ENCODE results near the gene PRKAG1. TPM values are rescaled to one million over a fixed set of nuclear protein-coding genes. Genes with fewer than 3 reads are reported as not detected.
A peak's percentile ranks its signal among the peaks of the same experiment; 100 is the strongest.

PRKAG1 gene
- total RNA-seq, 8 experiments from 2014 or later = 39.2 to 106 (median 55.3) TPM

GRCh38 chr12:48966177-48966895 is 52.2 kb downstream of the PRKAG1 start:
- no peak overlapping the region for H3K4me3 ChIP-seq
- in situ Hi-C loops (cut with MboI; ENCODE audit: low pct_unique_long_range_greater_than_20kb in 2 of 9, low sequenced_read_pairs in 9 of 9, unreplicated experiment in 9 of 9) = no loop called here
- H3K4me1 ChIP-seq (replicated peaks in 1 of 2) = peaks cover 4 to 16% of the 10 kb centered on the region in 2 donors
- no peak overlapping the region for H3K27ac ChIP-seq
- ATAC-seq (replicated peaks in 6 of 8) = peak in 1 of 8 experiments; percentile 30
- 33 to 100% (median 52%) methylated on average over 1 to 7 of the region's 20 CpGs; no CpG with 5 or more reads in 5 of the 10 experiments for WGBS, 10 experiments

- peak; percentile 20 to 72 (median 55) for ATAC-seq (replicated peaks in 6 of 8)
- H3K4me1 ChIP-seq (replicated peaks in 1 of 2) = peaks cover 0 to 6% of the 10 kb centered on the region in 2 donors
- in situ Hi-C loops (cut with MboI; ENCODE audit: low pct_unique_long_range_greater_than_20kb in 2 of 9, low sequenced_read_pairs in 9 of 9, unreplicated experiment in 9 of 9) = no loop called here
- H3K27ac ChIP-seq = no peak overlapping the region
- no peak overlapping the region for H3K4me3 ChIP-seq
Observed at GRCh38 chr12:48965298-48965838, 53.2 kb downstream of the PRKAG1 start.

GRCh38 chr12:48961801-48962200 is 56.8 kb downstream of the PRKAG1 start:
- no peak overlapping the region for H3K4me3 ChIP-seq
- ATAC-seq (replicated peaks in 6 of 8) = no peak
- in situ Hi-C loops (cut with MboI; ENCODE audit: low pct_unique_long_range_greater_than_20kb in 2 of 9, low sequenced_read_pairs in 9 of 9, unreplicated experiment in 9 of 9) = no loop called here
- no peak overlapping the region for H3K27ac ChIP-seq
- peaks cover 0 to 7% of the 10 kb centered on the region in 2 donors for H3K4me1 ChIP-seq (replicated peaks in 1 of 2)

- in situ Hi-C loops (cut with MboI; ENCODE audit: low pct_unique_long_range_greater_than_20kb in 2 of 9, low sequenced_read_pairs in 9 of 9, unreplicated experiment in 9 of 9) = no loop called here
- WGBS, 10 experiments = 22 to 100% (median 53%) methylated on average over 1 to 4 of the region's 4 CpGs; no CpG with 5 or more reads in 2 of the 10 experiments
- Histone ChIP-seq H3K4me3 (no peak overlapping the region), H3K4me1 (replicated peaks in 1 of 2) (peaks cover 0 to 7% of the 10 kb centered on the region in 2 donors), H3K27ac (no peak overlapping the region)
- ATAC-seq (replicated peaks in 6 of 8) = no peak
Observed at GRCh38 chr12:48961331-48961730, 57.2 kb downstream of the PRKAG1 start.

- Histone ChIP-seq H3K27ac (no peak overlapping the region), H3K4me1 (replicated peaks in 1 of 2) (peaks cover under 1 to 7% of the 10 kb centered on the region in 2 donors), H3K4me3 (no peak overlapping the region)
- no peak for ATAC-seq (replicated peaks in 6 of 8)
- WGBS, 10 experiments = 17 to 79% (median 50%) methylated on average over 1 to 3 of the region's 3 CpGs; no CpG with 5 or more reads in 3 of the 10 experiments
- in situ Hi-C loops (cut with MboI; ENCODE audit: low pct_unique_long_range_greater_than_20kb in 2 of 9, low sequenced_read_pairs in 9 of 9, unreplicated experiment in 9 of 9) = no loop called here
Observed at GRCh38 chr12:48960834-48961233, 57.7 kb downstream of the PRKAG1 start.

- 14 to 67% (median 48%) methylated on average over 1 to 2 of the region's 3 CpGs; no CpG with 5 or more reads in 6 of the 10 experiments for WGBS, 10 experiments
- Histone ChIP-seq H3K27ac (no peak overlapping the region), H3K4me3 (peak overlapping the region; percentile 76 to 85 (median 80)), H3K4me1 (replicated peaks in 1 of 2) (peaks cover 9 to 11% of the 10 kb centered on the region in 2 donors)
- ATAC-seq (replicated peaks in 6 of 8) = no peak
- in situ Hi-C loops (cut with MboI; ENCODE audit: low pct_unique_long_range_greater_than_20kb in 2 of 9, low sequenced_read_pairs in 9 of 9, unreplicated experiment in 9 of 9) = no loop called here
Observed at GRCh38 chr12:48958049-48958388, 60.6 kb downstream of the PRKAG1 start.

- Histone ChIP-seq H3K4me1 (replicated peaks in 1 of 2) (peaks cover 9 to 11% of the 10 kb centered on the region in 2 donors), H3K27ac (peak within 1 kb of the TSS; percentile 92 to 94), H3K4me3 (peak within 1 kb of the TSS; percentile 76 to 85 (median 80))
- 0 to 10% (median 0%) methylated on average over 1 to 3 of the region's 58 CpGs; no CpG with 5 or more reads in 4 of the 10 experiments for WGBS, 10 experiments
- in situ Hi-C loops (cut with MboI; ENCODE audit: low pct_unique_long_range_greater_than_20kb in 2 of 9, low sequenced_read_pairs in 9 of 9, unreplicated experiment in 9 of 9) = no loop called here
- peak; percentile 64 to 92 (median 90) for ATAC-seq (replicated peaks in 6 of 8)
Observed at GRCh38 chr12:48957141-48958048, 61.2 kb downstream of the PRKAG1 start, which contains the start of gene ARF3. ARF3 (minus strand) TSS chr12:48957487; CDS start chr12:48941095, 16,392 bp downstream.

GRCh38 chr12:48956279-48957140 is 62.1 kb downstream of the PRKAG1 start:
- peak overlapping the region; percentile 76 to 85 (median 80) for H3K4me3 ChIP-seq
- in situ Hi-C loops (cut with MboI; ENCODE audit: low pct_unique_long_range_greater_than_20kb in 2 of 9, low sequenced_read_pairs in 9 of 9, unreplicated experiment in 9 of 9) = no loop called here
- H3K27ac ChIP-seq = peak overlapping the region; percentile 92 to 94
- 0% methylated on average over 2 to 8 of the region's 29 CpGs; no CpG with 5 or more reads in 5 of the 10 experiments for WGBS, 10 experiments
- H3K4me1 ChIP-seq (replicated peaks in 1 of 2) = peaks cover 9 to 11% of the 10 kb centered on the region in 2 donors
- peak; percentile 66 to 84 (median 70) for ATAC-seq (replicated peaks in 6 of 8)

- Histone ChIP-seq H3K27ac (no peak overlapping the region), H3K4me3 (no peak overlapping the region), H3K4me1 (replicated peaks in 1 of 2) (peaks cover 9 to 11% of the 10 kb centered on the region in 2 donors)
- WGBS, 10 experiments = 69 to 100% (median 92%) methylated on average over 2 to 3 of the region's 3 CpGs; no CpG with 5 or more reads in 4 of the 10 experiments
- ATAC-seq (replicated peaks in 6 of 8) = no peak
- in situ Hi-C loops (cut with MboI; ENCODE audit: low pct_unique_long_range_greater_than_20kb in 2 of 9, low sequenced_read_pairs in 9 of 9, unreplicated experiment in 9 of 9) = no loop called here
Observed at GRCh38 chr12:48954841-48955501, 63.6 kb downstream of the PRKAG1 start.

GRCh38 chr12:48954061-48954460 is 64.5 kb downstream of the PRKAG1 start:
- H3K27ac ChIP-seq = no peak overlapping the region

GRCh38 chr12:48952691-48953090 is 65.9 kb downstream of the PRKAG1 start:
- no peak overlapping the region for H3K4me3 ChIP-seq
- in situ Hi-C loops (cut with MboI; ENCODE audit: low pct_unique_long_range_greater_than_20kb in 2 of 9, low sequenced_read_pairs in 9 of 9, unreplicated experiment in 9 of 9) = no loop called here
- no peak for ATAC-seq (replicated peaks in 6 of 8)
- WGBS, 10 experiments = 60 to 100% (median 100%) methylated on average over 1 to 2 of the region's 4 CpGs; no CpG with 5 or more reads in 4 of the 10 experiments
- H3K4me1 ChIP-seq (replicated peaks in 1 of 2) = peaks cover 4 to 9% of the 10 kb centered on the region in 2 donors
- no peak overlapping the region for H3K27ac ChIP-seq

More at GRCh38 chr12:48954061-48954460, 64.5 kb downstream of the PRKAG1 start:
- no peak overlapping the region for H3K4me3 ChIP-seq
- no peak for ATAC-seq (replicated peaks in 6 of 8)
- WGBS, 10 experiments = 91 to 100% (median 100%) methylated on average over 1 to 3 of the region's 3 CpGs; no CpG with 5 or more reads in 5 of the 10 experiments
- in situ Hi-C loops (cut with MboI; ENCODE audit: low pct_unique_long_range_greater_than_20kb in 2 of 9, low sequenced_read_pairs in 9 of 9, unreplicated experiment in 9 of 9) = no loop called here
- peaks cover 9 to 11% of the 10 kb centered on the region in 2 donors for H3K4me1 ChIP-seq (replicated peaks in 1 of 2)
